BLaER1 treated with 17β-estradiol and CSF1 and Interleukin-3, amounts not matched to agents 10 nM and 100 nM (cell line): ENCODE results near the gene CEP112.

Experiments
- H3K27ac ChIP-seq, 11 experiments: shearing (Covaris generic); formaldehyde crosslinking; 2 replicates each; pipeline ENCODE4 v1.8.1; 2022
- H3K27me3 ChIP-seq, 11 experiments: shearing (Covaris generic); formaldehyde crosslinking; 2 replicates each; pipeline ENCODE4 v1.8.1; 2022
- H3K36me3 ChIP-seq, 11 experiments: shearing (Covaris generic); formaldehyde crosslinking; 2 replicates each; pipeline ENCODE4 v1.8.1; 2022
- H3K4me1 ChIP-seq, 10 experiments: shearing (Covaris generic); formaldehyde crosslinking; 2 replicates each; pipeline ENCODE4 v1.8.1; 2022
- H3K4me2 ChIP-seq, 11 experiments: shearing (Covaris generic); formaldehyde crosslinking; 2 replicates each; pipeline ENCODE4 v1.8.1; 2022
- H3K4me3 ChIP-seq, 10 experiments: shearing (Covaris generic); formaldehyde crosslinking; 2 replicates each; pipeline ENCODE4 v1.8.1; 2022
- H3K9ac ChIP-seq, 11 experiments: shearing (Covaris generic); formaldehyde crosslinking; 2 replicates each; pipeline ENCODE4 v1.8.1; 2022
- H3K9me3 ChIP-seq, 11 experiments: shearing (Covaris generic); formaldehyde crosslinking; replicated peaks in 1 of 11; 2 replicates each; pipeline ENCODE4 v1.8.1; 2022
- H4K20me1 ChIP-seq, 11 experiments: shearing (Covaris generic); formaldehyde crosslinking; 2 replicates each; pipeline ENCODE4 v1.8.1; 2022
- Cebpa-rat ChIP-seq, 11 experiments: shearing (Covaris generic); IDR thresholded peaks; 2 replicates each; pipeline ENCODE4 v1.8.1; 2022

Gene CEP112

GRCh38 chr17:66008680-66009079, 183.3 kb downstream of the CEP112 start:
- Histone ChIP-seq H3K9ac (no peak overlapping the region), H4K20me1 (no peaks in the 10 kb centered on the region), H3K27me3 (no peaks in the 10 kb centered on the region), H3K36me3 (peaks cover 0 to under 1% (median 0%) of the 10 kb centered on the region in 11 experiments; a peak in 1 of 22 replicates), H3K4me2 (no peak overlapping the region), H3K4me1 (no peaks in the 10 kb centered on the region), H3K4me3 (no peak overlapping the region), H3K9me3 (peaks cover 0 to 20% (median 11%) of the 10 kb centered on the region in 11 experiments; a peak in 9 of 22 replicates), H3K27ac (no peak overlapping the region)
- TF ChIP-seq Cebpa-rat (IDR thresholded peaks at IDR 0.05) = no peak

- H4K20me1 ChIP-seq = no peaks in the 10 kb centered on the region
- no peak for TF ChIP-seq Cebpa-rat (IDR thresholded peaks at IDR 0.05)
- H3K4me1 ChIP-seq = peaks cover 0 to 4% (median 0%) of the 10 kb centered on the region in 10 experiments; a peak in 1 of 20 replicates
- peaks cover 0 to 14% (median 3%) of the 10 kb centered on the region in 11 experiments; a peak in 3 of 22 replicates for H3K9me3 ChIP-seq
- no peak overlapping the region for H3K9ac ChIP-seq
- no peaks in the 10 kb centered on the region for H3K36me3 ChIP-seq
- no peak overlapping the region for H3K4me3 ChIP-seq
- no peak overlapping the region for H3K4me2 ChIP-seq
- no peak overlapping the region for H3K27ac ChIP-seq
- H3K27me3 ChIP-seq = no peaks in the 10 kb centered on the region
Observed at GRCh38 chr17:66006654-66007053, 185.3 kb downstream of the CEP112 start.

GRCh38 chr17:66002812-66003211, 189.1 kb downstream of the CEP112 start:
- no peaks in the 10 kb centered on the region for H3K27me3 ChIP-seq
- peaks cover 0 to 7% (median 0%) of the 10 kb centered on the region in 11 experiments; a peak in 3 of 22 replicates for H3K36me3 ChIP-seq
- TF ChIP-seq Cebpa-rat (IDR thresholded peaks at IDR 0.05) = no peak
- peaks cover 0 to 8% (median 0%) of the 10 kb centered on the region in 11 experiments; a peak in 4 of 22 replicates for H3K9me3 ChIP-seq
- H4K20me1 ChIP-seq = no peaks in the 10 kb centered on the region
- H3K4me2 ChIP-seq = no peak overlapping the region
- H3K4me1 ChIP-seq = peaks cover 0 to 4% (median 0%) of the 10 kb centered on the region in 10 experiments; a peak in 1 of 20 replicates
- H3K9ac ChIP-seq = no peak overlapping the region
- no peak overlapping the region for H3K4me3 ChIP-seq
- no peak overlapping the region for H3K27ac ChIP-seq

- TF ChIP-seq Cebpa-rat (IDR thresholded peaks at IDR 0.05) = no peak
- H3K27ac ChIP-seq = no peak overlapping the region
- H3K36me3 ChIP-seq = peaks cover 0 to 7% (median 0%) of the 10 kb centered on the region in 11 experiments; a peak in 3 of 22 replicates
- H3K4me3 ChIP-seq = no peak overlapping the region
- H3K9me3 ChIP-seq = peaks cover 0 to 8% (median 0%) of the 10 kb centered on the region in 11 experiments; a peak in 4 of 22 replicates
- H3K4me1 ChIP-seq = peaks cover 0 to 4% (median 0%) of the 10 kb centered on the region in 10 experiments; a peak in 1 of 20 replicates
- H3K4me2 ChIP-seq = no peak overlapping the region
- no peaks in the 10 kb centered on the region for H3K27me3 ChIP-seq
- no peaks in the 10 kb centered on the region for H4K20me1 ChIP-seq
- no peak overlapping the region for H3K9ac ChIP-seq
Observed at GRCh38 chr17:66002063-66002585, 189.8 kb downstream of the CEP112 start.

- Histone ChIP-seq H3K27ac (no peak overlapping the region), H3K27me3 (no peaks in the 10 kb centered on the region), H3K9me3 (peaks cover 0 to 8% (median 0%) of the 10 kb centered on the region in 11 experiments; a peak in 5 of 22 replicates), H3K4me2 (no peak overlapping the region), H3K4me1 (peaks cover 0 to 4% (median 0%) of the 10 kb centered on the region in 10 experiments; a peak in 1 of 20 replicates), H3K36me3 (peaks cover 0 to 7% (median 0%) of the 10 kb centered on the region in 11 experiments; a peak in 3 of 22 replicates), H4K20me1 (no peaks in the 10 kb centered on the region), H3K4me3 (no peak overlapping the region), H3K9ac (no peak overlapping the region)
- TF ChIP-seq Cebpa-rat (IDR thresholded peaks at IDR 0.05) = no peak
Observed at GRCh38 chr17:66000216-66000615, 191.7 kb downstream of the CEP112 start.

- no peak for TF ChIP-seq Cebpa-rat (IDR thresholded peaks at IDR 0.05)
- Histone ChIP-seq H3K27me3 (no peaks in the 10 kb centered on the region), H3K9ac (no peak overlapping the region)
Observed at GRCh38 chr17:65998675-65999074, 193.3 kb downstream of the CEP112 start.

GRCh38 chr17:65994679-65995078, 197.3 kb downstream of the CEP112 start:
- Histone ChIP-seq H3K4me2 (no peak overlapping the region), H3K27me3 (no peaks in the 10 kb centered on the region), H4K20me1 (no peaks in the 10 kb centered on the region), H3K4me1 (no peaks in the 10 kb centered on the region), H3K4me3 (no peak overlapping the region), H3K9me3 (peaks cover 0 to 4% (median 0%) of the 10 kb centered on the region in 11 experiments; a peak in 3 of 22 replicates), H3K9ac (no peak overlapping the region), H3K27ac (no peak overlapping the region), H3K36me3 (no peaks in the 10 kb centered on the region)
- no peak for TF ChIP-seq Cebpa-rat (IDR thresholded peaks at IDR 0.05)

More at GRCh38 chr17:65998675-65999074, 193.3 kb downstream of the CEP112 start:
- peaks cover 0 to 8% (median 0%) of the 10 kb centered on the region in 11 experiments; a peak in 5 of 22 replicates for H3K9me3 ChIP-seq
- no peak overlapping the region for H3K4me2 ChIP-seq
- peaks cover 0 to 7% (median 0%) of the 10 kb centered on the region in 11 experiments; a peak in 3 of 22 replicates for H3K36me3 ChIP-seq
- no peaks in the 10 kb centered on the region for H4K20me1 ChIP-seq
- no peak overlapping the region for H3K27ac ChIP-seq
- peaks cover 0 to 4% (median 0%) of the 10 kb centered on the region in 10 experiments; a peak in 1 of 20 replicates for H3K4me1 ChIP-seq
- H3K4me3 ChIP-seq = no peak overlapping the region

GRCh38 chr17:65994114-65994513, 197.8 kb downstream of the CEP112 start:
- Histone ChIP-seq H3K27ac (no peak overlapping the region), H3K36me3 (no peaks in the 10 kb centered on the region), H3K9me3 (peaks cover under 1 to 7% (median 4%) of the 10 kb centered on the region in 11 experiments), H3K4me3 (no peak overlapping the region), H3K4me2 (no peak overlapping the region), H3K4me1 (no peaks in the 10 kb centered on the region), H3K27me3 (no peaks in the 10 kb centered on the region), H4K20me1 (no peaks in the 10 kb centered on the region), H3K9ac (no peak overlapping the region)
- TF ChIP-seq Cebpa-rat (IDR thresholded peaks at IDR 0.05) = no peak

GRCh38 chr17:65990593-65990992, 201.3 kb downstream of the CEP112 start:
- no peak for TF ChIP-seq Cebpa-rat (IDR thresholded peaks at IDR 0.05)

More at GRCh38 chr17:65990593-65990992, 201.3 kb downstream of the CEP112 start:
- peaks cover 17 to 25% (median 21%) of the 10 kb centered on the region in 11 experiments for H3K9me3 ChIP-seq
- no peaks in the 10 kb centered on the region for H3K4me1 ChIP-seq
- H3K36me3 ChIP-seq = 0 out of 22 replicates have a peak, but pooled peaks cover 0 to 4% (median 0%) of the 10 kb centered on the region in 11 experiments
- H3K27ac ChIP-seq = no peak overlapping the region
- H3K9ac ChIP-seq = no peak overlapping the region
- H3K27me3 ChIP-seq = no peaks in the 10 kb centered on the region
- no peaks in the 10 kb centered on the region for H4K20me1 ChIP-seq
- no peak overlapping the region for H3K4me2 ChIP-seq
- no peak overlapping the region for H3K4me3 ChIP-seq
